HG03571 (cell line): Measurements from ENCODE around the gene LRRC45.
"Not testable (repeated sequence)": the region's sequence is repeated elsewhere in the genome, so short reads cannot be mapped to it uniquely, and the experiment has no call there.

Source experiments
- ATAC-seq: cut with Tn5 transposase; IDR thresholded peaks from one replicate; pipeline ENCODE4 v1.9.1; 2021; ENCODE audit not compliant: unreplicated experiment

The LRRC45 gene

DNA sequence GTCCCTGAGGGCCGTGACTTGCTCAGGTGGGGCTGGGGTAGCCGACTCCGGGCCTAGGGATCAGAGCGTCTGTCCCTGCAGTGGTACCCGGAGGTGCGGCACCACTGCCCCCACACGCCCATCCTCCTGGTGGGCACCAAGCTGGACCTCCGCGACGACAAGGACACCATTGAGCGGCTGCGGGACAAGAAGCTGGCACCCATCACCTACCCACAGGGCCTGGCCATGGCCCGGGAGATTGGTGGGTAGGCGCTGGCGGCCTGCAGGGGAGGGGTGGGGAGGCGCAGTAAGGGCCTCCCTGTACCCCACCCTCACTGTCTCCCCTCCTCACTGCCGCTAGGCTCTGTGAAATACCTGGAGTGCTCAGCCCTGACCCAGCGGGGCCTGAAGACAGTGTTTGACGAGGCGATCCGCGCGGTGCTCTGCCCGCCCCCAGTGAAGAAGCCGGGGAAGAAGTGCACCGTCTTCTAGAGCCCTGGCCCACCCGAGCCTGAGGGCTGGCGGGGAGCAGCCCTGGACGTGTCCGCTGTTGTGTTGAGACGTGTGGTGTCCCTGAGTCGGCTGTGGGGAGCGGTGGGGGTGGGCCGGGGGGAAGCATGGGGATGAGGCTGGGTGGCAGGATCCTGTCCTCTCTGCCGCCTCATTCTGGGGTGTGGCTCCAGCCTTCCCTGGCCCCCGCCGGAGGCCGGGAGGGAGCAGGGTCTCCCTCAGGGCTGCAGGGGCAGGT lies 10.4 kb downstream of the LRRC45 start:
- no peak for ATAC-seq

DNA sequence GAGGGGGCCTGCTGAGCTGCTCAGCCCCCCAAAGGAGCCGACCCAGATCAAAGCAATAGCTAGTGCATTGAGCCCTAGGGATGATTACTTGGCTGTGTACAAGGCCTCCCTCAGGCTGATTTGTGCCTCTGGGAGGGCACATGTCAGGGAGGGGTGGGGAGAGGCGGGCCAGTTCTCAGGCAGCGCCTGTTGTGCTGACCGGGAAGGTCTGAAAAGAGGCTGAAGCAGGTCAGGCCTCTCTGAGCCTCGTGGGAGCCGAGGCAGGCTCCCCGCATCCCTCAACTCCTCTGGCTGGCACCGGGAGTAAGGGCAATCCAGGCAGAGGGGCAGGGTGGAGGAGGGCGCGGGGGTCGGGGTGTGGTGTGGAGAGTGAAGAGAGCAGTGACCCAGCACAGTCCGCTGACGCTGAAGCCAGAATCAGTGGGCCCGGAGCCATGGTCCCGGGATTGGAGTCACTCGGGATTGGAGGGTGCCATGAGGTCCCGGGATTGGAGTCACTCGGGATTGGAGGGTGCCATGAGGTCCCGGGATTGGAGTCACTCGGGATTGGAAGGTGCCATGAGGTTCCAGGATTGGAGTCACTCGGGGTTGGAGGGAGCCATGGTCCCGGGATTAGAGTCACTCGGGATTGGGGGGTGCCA lies 11.4 kb downstream of the LRRC45 start:
- no peak for ATAC-seq

DNA sequence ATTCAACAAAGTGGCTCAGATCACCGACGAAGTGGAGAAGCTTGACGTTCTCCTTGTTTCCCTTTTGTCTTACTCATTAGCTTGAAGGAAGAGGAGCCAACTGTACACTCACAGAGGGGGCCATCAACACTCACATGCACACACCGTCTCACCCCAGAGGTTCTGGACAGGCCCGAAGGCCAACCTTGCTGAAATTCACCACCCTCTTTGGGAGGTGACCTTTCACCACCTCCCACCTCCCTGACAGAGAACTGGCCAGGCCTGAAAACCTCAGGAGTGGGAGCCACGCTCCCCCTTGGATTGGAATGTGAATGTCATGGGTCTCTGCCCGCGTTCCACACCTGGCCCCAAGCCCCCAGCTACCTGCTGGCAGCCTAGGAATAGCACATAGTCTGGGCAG lies 12.4 kb downstream of the LRRC45 start:
- ATAC-seq = no peak

DNA sequence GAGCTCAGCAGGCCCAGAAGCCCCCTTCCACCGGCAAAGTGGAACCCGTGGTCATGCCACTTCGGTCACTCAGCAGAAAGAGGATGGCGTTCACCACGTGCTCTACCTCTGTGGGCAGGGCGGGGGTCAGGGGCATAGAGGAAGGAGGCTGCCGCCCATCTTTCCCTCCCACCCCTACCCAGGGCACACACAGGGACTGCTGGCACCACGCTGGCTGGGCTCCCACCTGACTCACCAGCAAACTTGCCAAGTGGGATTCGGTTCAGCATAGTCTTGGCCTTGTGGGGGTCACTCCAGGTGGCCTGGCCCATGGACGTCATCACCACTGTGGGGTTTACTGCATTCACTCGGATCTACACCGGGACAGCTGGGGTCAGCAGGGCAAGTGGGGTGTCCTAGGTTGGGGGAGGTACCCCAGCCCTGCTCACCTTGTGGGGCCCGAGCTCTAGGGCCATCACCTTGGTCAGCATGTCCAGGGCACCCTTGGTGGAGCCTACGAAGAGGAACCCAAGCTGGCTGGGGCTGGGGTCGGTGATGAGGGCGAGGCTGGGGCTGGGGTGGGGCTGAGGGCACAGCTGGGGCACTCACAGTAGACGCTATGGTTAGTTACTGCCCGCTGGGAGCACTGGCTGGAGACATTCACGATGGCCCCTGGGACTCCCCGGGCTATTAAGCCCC lies 13.0 kb downstream of the LRRC45 start:
- ATAC-seq = no peak

DNA sequence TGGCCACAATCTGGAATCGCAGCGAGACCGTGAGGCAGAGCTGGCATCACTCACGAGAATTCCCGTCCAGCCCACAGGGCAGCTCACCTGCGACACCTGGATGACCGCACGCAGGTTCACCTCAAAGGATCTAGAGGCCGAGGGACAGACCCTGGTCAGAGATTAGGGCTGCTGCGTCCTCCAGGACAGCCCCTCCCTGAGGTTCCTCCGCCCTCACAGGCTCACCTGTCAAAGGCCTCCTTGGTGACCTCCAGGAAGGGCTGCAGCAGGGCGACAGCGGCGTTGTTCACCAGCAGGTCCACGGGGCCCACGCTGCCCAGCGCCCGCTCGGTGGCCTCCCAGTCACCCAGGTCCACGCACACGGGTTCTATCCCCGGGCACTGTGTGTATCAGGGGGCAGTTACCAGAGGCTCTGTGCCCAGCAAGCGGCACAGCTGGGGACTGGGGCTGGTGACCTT lies 13.6 kb downstream of the LRRC45 start:
- no peak for ATAC-seq

DNA sequence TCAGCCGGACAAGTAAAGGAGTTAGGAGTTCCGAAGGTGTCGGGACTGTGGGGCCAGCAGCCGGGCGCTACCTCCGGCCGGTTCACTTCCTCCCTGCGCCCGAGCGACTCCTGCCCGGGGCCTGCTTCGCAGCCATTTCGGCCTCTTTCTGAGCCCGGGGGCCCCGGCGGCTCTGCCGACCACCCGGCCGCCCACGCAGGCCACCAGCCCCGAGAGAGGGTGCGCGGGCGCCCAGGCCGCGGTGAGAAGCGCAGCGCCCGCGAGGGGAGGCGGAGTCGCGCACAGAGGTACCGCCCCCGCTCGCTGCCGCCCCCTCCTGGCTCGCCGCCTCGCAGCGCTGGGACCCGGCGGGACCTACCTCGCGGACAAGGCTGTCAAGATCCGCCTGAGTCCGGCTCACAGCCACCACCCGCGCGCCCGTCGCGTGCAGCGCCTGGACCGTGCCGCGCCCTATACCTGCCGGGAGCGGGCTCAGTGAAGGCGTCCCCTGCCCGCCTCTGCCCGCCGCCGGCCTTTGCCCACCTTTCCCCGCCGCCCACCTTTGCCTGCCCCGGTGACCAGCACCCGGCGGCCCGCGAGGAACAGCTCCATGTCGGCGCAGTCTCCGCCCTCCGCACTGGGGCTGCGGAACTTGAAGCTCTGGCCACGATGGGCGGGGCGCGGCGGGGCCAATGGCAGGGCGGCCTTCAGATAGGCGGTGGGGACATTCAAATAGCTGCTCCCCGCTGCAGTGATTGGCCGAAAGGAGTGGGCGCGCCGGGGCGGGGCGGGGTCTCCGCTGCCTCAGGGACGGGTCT lies 14.2 kb downstream of the LRRC45 start, which contains the start of gene DCXR:
Gene DCXR, minus strand, starts transcription at position 606 of the 797 bp plus-strand sequence. Its CDS starts 15 bp downstream, at position 591.
- ATAC-seq = peak; percentile 85

DNA sequence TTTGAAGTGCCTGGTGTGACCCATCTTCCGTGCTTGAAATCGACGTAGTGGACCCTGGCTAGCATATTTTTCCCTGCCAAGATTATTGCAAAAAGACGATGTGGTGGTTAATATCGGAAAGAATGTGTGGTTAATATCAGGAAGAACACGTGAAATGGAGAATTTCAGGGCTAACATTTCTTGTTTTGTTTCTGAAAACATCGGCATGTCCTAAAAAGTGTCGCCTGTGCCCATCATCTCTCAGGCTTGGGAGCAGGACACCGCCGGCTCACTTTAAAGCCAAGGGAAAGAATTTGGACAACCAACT lies 14.7 kb downstream of the LRRC45 start:
- no peak for ATAC-seq

DNA sequence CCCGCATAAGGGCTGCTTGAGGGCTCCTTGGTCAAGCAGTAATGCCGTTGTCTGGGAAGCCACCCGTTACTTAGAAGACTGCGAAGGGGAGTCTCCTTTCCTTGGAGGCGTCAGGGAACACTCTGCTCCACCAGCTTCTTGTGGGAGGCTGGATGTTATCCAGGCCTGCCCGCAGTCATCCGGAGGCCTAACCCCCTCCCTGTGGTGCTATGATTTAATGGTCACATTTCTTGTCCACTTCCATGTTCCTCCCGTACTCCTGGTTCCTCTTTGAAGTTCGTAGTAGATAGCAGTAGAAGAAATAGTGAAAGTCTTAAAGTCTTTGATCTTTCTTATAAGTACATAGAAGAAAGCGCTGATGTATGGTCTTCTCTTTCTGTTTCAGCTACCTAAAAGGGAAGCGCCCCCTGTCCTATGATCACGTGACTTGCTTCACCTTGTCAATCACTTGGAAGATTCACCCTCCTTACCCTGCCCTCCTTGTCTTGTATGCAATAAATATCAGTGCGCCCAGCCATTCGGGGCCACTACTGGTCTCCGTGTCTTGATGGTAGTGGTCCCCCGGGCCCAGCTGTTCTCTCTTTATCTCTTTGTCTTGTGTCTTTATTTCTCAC lies 15.8 kb downstream of the LRRC45 start:
- ATAC-seq = not testable (repeated sequence)

DNA sequence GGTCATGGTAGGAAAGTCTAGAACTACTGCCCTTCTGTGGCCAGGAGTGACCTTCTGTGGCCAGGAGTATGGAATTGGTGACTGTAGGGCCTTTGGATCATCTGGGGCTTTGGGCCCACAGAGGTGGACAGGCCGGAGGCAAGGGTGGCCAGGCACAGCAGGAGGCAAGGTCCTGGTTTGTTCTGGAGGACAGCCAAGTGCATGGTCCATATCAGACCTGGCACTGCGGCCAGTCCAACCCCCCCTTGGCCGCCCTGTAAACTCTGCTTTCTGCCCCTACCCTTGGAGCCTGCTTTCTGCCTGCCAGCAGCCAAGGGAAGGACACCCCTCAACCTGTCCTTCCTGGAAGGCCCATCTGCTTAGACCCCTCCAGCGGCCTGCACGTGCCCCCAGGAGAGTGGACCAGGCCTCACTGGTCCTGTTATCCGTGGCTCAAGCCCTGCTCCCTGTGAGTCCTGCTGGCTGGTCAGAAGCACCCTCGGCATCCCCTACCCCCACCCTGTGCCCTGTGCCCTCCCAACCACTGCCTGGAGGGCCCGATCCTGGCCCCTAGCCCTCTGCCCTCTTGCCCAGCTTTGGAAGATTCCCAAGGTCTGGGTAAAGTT lies 16.7 kb downstream of the LRRC45 start:
- ATAC-seq = no peak

DNA sequence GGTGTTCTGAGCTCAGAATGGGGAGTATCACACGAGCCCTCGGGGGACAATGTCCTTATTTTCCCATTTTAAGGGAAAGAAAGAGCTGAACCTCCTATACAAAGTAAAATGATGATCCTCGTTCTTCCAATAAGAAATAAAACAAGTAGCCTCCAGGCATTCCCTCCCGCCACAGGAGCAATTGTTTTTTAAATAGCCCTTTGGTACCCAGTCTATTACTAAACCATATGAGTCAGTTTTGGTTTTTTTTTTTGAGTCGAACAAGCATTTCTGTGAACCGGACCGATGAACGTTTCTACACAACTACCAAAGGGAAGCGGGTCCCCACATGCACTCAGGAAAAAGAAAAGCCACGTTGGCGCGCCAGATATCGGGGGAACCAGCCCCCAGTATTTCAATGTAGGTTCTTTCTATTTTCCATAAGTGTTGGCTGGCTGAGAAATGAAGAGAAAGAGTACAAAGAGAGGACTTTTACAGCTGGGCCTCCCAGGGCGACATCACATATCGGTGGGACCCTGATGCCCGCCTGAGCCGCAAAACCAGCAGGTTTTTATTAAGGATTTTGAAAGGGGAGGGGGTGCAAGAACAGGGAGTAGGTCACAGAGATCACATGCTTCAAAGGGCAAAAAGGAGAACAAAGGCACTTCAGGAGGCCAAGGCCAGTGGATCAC lies 18.2 kb downstream of the LRRC45 start:
- no peak for ATAC-seq

DNA sequence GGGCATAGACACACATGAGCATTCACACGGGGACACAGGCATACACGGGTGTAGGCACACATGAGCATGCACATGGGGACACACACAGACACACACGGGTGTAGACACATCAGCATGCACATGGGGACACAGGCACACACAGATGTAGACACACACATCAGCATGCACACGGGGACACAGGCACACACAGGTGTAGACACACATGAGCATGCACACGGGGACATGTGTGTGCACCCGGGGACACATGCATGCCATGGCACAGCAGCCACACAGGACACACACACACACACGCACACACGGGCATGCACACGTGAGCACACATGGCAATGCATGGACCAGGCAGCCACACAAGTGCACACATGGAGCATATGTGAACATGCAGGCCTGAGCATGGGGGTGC lies 19.5 kb downstream of the LRRC45 start:
- ATAC-seq = no peak

DNA sequence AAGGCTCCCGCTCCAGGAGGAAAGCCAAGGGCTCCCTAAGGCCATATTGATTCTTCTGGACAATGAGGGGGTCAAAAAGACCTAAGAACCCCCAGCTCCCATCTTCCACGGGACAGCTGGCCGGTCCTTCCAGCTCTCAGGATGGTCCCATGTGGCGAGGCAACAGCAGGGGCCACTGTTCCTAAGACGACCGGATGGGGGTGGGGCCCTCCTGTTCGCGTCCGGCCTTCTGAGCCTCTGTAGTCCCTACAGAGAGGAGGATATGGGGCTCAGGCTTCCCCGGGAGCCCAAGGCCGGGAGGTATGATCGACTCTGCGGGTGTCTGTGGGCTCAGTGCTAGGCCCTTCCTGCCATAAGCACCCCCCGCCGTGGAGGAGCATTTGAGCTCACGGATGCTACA lies 20.4 kb downstream of the LRRC45 start:
- no peak for ATAC-seq

DNA sequence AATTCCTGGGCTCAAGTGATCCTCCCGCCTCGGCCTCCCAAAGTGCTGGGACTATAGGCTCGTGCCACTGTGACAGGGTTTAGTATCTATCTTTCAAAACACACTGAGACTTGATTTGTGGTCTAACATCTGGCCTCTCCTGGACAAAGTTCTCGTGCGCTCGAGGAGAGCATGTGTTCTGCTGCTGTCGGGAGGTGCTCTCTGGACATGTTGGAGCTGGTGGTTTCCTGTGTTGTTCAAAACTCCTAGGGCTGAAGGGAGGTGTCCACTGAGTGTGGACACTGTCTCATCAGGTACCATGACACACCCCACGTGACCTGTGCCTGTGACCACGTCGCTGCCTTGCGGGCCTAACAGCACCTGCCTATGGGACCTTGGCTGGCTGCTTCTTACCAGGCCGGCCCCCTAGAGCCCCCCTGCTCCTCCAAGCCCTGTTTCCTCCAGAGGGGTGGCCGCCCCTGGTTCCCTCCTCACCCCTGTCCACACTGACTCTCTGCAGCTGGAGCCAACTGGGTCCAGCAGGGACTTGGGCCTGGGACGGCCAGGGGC lies 22.9 kb downstream of the LRRC45 start:
- no peak for ATAC-seq

DNA sequence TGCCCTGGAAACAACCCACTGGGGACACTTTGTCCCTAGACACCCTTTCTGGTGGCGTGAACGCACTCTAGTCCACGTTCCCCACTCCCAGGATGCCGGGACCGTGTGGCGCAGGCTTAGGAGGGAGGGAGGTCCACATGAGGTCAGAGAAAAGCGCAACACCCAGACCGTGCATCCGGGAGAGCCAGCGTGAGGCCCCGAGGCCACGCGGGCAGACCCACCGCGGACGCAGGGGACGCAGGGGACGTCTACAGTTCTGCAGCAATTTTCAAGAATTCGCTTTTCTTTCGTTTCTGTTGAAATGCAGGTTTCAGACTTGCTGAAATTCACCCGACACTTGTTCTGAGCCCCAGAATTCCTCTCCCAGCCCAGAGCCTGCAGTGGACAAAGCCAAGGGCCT lies 23.8 kb downstream of the LRRC45 start:
- no peak for ATAC-seq

DNA sequence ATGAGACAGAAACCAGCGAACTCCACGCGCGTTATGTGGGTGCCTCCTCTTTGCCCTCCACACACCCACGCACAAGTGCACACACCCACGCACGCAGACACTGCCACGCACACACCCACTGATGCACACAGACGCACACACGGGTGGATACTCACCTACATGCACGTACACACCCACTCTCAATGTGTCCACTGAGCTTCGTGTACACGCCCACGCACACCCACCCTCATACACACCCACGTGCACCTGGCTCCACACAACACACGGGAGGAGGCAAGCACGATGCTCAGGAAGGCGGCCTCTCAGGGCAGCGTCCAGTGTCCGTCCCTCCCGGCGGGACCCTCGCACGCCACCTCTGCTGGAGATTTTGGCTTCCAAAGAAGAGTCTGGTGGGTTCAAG lies 24.3 kb downstream of the LRRC45 start:
- ATAC-seq = no peak

DNA sequence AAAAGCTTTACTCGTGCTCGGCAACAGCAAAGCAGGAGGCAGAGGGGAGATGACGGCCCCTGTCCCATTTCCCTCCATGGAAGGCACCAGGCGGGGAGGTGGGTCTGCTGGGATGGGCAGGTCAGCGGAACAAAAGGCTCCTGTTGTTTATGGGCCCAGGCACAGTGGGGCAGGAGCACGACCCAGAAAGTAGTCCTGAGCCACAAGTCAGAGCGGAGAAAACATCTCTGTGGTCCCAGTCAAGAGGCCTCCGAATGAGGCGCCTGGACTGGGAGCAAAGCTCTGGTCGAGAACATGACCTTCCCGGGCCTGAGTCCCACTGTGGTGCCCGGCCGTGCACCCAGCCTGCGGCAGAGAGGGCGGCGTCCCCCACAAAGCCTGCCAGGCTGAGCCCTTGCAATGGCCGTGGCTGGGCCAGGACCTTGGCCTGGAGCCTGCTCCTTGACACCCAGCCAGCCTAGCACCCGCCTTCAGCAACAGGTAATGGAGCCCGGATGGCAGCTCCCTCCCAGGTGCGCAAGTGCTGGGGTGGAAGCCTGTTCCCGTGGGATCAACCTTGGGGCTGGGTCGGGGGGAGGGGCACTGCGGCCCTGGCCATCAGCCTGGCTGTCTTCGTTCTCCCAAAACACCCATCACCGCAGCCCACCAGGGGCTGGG lies 24.9 kb downstream of the LRRC45 start:
- ATAC-seq = no peak

DNA sequence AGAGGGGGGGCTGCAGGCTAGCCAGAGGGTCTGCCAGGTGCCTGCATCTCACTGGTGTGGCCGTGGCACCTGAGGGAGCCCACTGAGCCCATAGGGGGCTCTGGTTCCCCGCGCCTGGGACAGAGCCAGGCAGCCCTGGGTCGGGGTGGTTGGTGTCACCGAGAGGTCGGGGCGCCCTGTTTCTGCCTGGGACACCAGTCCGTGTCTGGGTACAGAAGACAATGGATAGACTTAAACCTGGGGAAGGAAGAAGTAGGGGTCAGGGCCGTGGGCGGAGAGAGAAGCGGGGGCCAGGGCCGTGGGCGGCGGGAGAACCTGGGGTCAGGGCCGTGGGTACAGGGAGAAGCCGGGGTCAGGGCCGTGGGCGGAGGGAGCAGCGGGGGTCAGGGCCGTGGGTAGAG lies 25.5 kb downstream of the LRRC45 start:
- ATAC-seq = no peak

DNA sequence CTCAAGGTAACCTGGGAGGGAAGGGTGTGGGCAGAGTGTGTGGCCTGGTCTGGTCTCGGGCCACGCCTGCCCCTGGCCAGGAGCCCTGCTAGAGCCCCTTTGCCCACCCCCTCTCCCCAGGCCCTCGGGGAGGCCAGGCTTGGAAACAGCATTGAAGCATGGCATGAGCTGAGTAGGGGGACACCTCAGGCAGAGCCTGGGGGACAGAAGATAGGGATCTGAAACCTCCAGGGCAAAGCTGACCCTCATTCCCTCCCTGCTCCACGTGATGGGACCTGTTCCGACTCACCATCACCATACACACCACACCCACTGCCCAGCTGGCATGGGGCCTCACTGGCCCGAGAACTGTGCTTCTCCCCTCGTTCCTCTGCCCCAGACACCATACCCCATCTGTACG lies 26.0 kb downstream of the LRRC45 start:
- ATAC-seq = no peak

DNA sequence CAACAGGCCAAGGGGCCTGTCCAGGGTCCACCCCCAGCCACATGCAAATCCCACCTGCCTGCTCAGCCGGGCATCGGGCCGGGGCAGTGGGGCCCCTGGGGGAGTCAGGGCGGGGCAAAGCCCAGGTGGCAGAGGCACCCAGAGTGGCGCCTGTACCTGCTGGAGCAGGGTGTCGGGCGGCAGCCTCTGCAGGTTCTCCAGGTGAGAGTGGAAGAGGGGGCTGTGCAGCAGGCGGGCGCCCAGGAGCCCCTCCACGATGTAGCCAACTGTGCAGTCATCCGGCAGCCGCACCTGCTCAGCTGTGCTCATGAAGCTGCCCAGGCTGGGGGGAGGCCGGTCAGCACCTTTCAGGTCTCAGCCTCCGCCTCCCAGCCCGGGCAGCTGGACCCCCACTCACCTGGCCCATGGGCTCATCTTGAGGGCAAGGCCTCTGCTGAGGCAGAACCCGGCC lies 26.4 kb downstream of the LRRC45 start:
- no peak for ATAC-seq
